Measurements from ENCODE around the gene ANKMY2.

The ANKMY2 gene

GRCh38 chr7:16564023-16564380, 81.6 kb downstream of the ANKMY2 start:
- DNase-seq = no peak

- DNase-seq = no peak
Measured at GRCh38 chr7:16563281-16564022, 82.1 kb downstream of the ANKMY2 start.

- DNase-seq = no peak
Measured at GRCh38 chr7:16562456-16563220, 82.9 kb downstream of the ANKMY2 start.

GRCh38 chr7:16561943-16562342, 83.6 kb downstream of the ANKMY2 start:
- DNase-seq = no peak

- DNase-seq = no peak
Measured at GRCh38 chr7:16559497-16560179, 85.9 kb downstream of the ANKMY2 start.

- no peak for DNase-seq
Measured at GRCh38 chr7:16558761-16559302, 86.7 kb downstream of the ANKMY2 start.

- no peak for DNase-seq
Measured at GRCh38 chr7:16556359-16556758, 89.2 kb downstream of the ANKMY2 start.

GRCh38 chr7:16554518-16555236, 90.9 kb downstream of the ANKMY2 start:
- no peak for DNase-seq

GRCh38 chr7:16550671-16551070, 94.9 kb downstream of the ANKMY2 start:
- DNase-seq = no peak
